ENCODE data around the gene CAB39L. TPM values are rescaled to one million over a fixed set of nuclear protein-coding genes. Genes with fewer than 3 reads are reported as not detected.

CAB39L gene
- total and polyA plus RNA-seq, 9 of the 15 experiments (the other 6 are each of a cell fraction or from before 2014, with no cell fraction given) = 1.1 to 4.2 (median 2.6) TPM

- TF ChIP-seq NEUROD1 (IDR thresholded peaks at IDR 0.05; ENCODE audit: borderline replicate concordance, low read depth, low read length, partially characterized antibody) (peak; percentile 4), PRPF4 (IDR thresholded peaks at IDR 0.05; ENCODE audit: insufficient read depth, low read depth, low read length, poor library complexity, severe bottlenecking) (no peak), MTA1 (IDR thresholded peaks at IDR 0.05; ENCODE audit: borderline replicate concordance) (0 out of 2 replicates have a peak, but pooled peaks have one; percentile 33), ZSCAN29 (IDR thresholded peaks at IDR 0.05) (no peak), E2F5 (CRISPR knock-in tag; IDR thresholded peaks at IDR 0.05) (no peak), FOXK2 (conservative IDR thresholded peaks at IDR 0.05 in 1 of 2, IDR thresholded peaks at IDR 0.05 in 1 of 2; ENCODE audit: low read depth in 2 of 2) (peak; percentile 27 to 45; a peak in 1 of 4 replicates), KDM1A (IDR thresholded peaks at IDR 0.05) (no peak), EP400 (IDR thresholded peaks at IDR 0.05) (peak; percentile 54), FOXP4 (CRISPR knock-in tag; IDR thresholded peaks at IDR 0.05; ENCODE audit: borderline replicate concordance) (no peak), ZNF217 (CRISPR knock-in tag; IDR thresholded peaks at IDR 0.05) (no peak), ZNF124 (CRISPR knock-in tag; IDR thresholded peaks at IDR 0.05) (no peak), POU5F1 (IDR thresholded peaks at IDR 0.05; ENCODE audit: borderline replicate concordance, low read depth, low read length, partially characterized antibody) (no peak), HOXB6 (CRISPR knock-in tag; IDR thresholded peaks at IDR 0.05; ENCODE audit: borderline replicate concordance) (no peak), ZZZ3 (IDR thresholded peaks at IDR 0.05) (no peak), STAT5B (CRISPR knock-in tag; IDR thresholded peaks at IDR 0.05) (no peak), YY1 (IDR thresholded peaks at IDR 0.05; ENCODE audit: borderline replicate concordance in 1 of 3, control insufficient read depth in 1 of 3, extremely low read depth in 1 of 3, insufficient read depth in 3 of 3, insufficient read length in 1 of 3, insufficient replicate concordance in 2 of 3, low read depth in 1 of 3, low read length in 2 of 3) (peak; percentile 91 to 99 (median 98)), EZH2 (IDR thresholded peaks at IDR 0.05; ENCODE audit: borderline replicate concordance, low read depth, low read length) (no peak), CHCHD3 (CRISPR knock-in tag; IDR thresholded peaks at IDR 0.05) (no peak), FOSL1 (tag; conservative IDR thresholded peaks at IDR 0.05) (no peak), SNIP1 (IDR thresholded peaks at IDR 0.05; ENCODE audit: low read depth) (no peak), TAF7 (tag; IDR thresholded peaks at IDR 0.05) (peak; percentile 63), EHMT2 (IDR thresholded peaks at IDR 0.05) (peak; percentile 94), UBTF (IDR thresholded peaks at IDR 0.05; ENCODE audit: borderline replicate concordance in 1 of 2, low read depth in 2 of 2, low read length in 2 of 2) (peak in 1 of 2 experiments; percentile 63; a peak in 1 of 4 replicates)
Observed at GRCh38 chr13:49443704-49444523, at the start of gene CAB39L, which contains the start of gene SETDB2 (continued).

All from K562 (cell line).